ENCODE results near the gene WWC2.

The WWC2 gene

GRCh38 chr4:183362916-183363542, 264.0 kb downstream of the WWC2 start:
- no peak for DNase-seq

- no peak for DNase-seq
Observed at GRCh38 chr4:183364025-183364424, 265.0 kb downstream of the WWC2 start.

GRCh38 chr4:183366206-183366835, 267.3 kb downstream of the WWC2 start:
- DNase-seq: no peak

- DNase-seq: no peak
Observed at GRCh38 chr4:183369073-183369472, 270.0 kb downstream of the WWC2 start.
